PC-9 (cell line): Measurements from ENCODE around the gene ANKRD13A. TPM values are rescaled to one million over a fixed set of nuclear protein-coding genes. Genes with fewer than 3 reads are reported as not detected.
A peak's percentile ranks its signal among the peaks of the same experiment; 100 is the strongest.

Source experiments
- BruUV-seq: library from RNA; stranded (reverse); fragments of 400-500 nt; replicated peaks from 2 replicates; lab custom pipeline; 2021; lab: Mats Ljungman, UMichigan
- CTCF ChIA-PET: fragments of 300-600 bp; sonication (Branson Sonifier 250); formaldehyde crosslinking; loops from one replicate; lab custom pipeline; 2022; ENCODE audit warnings: antibody characterized with exemption; lab: Charles Lee
- POLR2A ChIA-PET: fragments of 300-600 bp; sonication (Branson Sonifier 250); formaldehyde crosslinking; loops from one replicate; lab custom pipeline; 2022; ENCODE audit warnings: antibody characterized with exemption; ENCODE audit not compliant: unreplicated experiment; lab: Charles Lee
- DNase-seq, 2 experiments: peaks; one replicate each; pipeline versions ENCODE4 v3.0.0 to v3.0.0-alpha.2; 2015 to 2022; ENCODE audit warnings: mixed read lengths in 1 of 2
- H2AFZ ChIP-seq: fragments of 200-600 bp; sonication (generic); 2 replicates; pipeline ENCODE4 v1.8.1; 2017; ENCODE audit warnings: antibody characterized with exemption
- H3F3A ChIP-seq: fragments of 200-600 bp; sonication (generic); 2 replicates; pipeline ENCODE4 v1.8.1; 2017; ENCODE audit warnings: antibody characterized with exemption, mild to moderate bottlenecking, low read depth; ENCODE audit not compliant: insufficient read depth
- H3K27ac ChIP-seq: fragments of 200-600 bp; sonication (generic); 2 replicates; pipeline ENCODE4 v1.6.1; 2016; ENCODE audit warnings: mixed run types
- H3K27me3 ChIP-seq: fragments of 200-600 bp; sonication (generic); 2 replicates; pipeline ENCODE4 v1.6.1; 2016; ENCODE audit warnings: low read depth, mixed run types; ENCODE audit not compliant: insufficient read depth
- H3K36me3 ChIP-seq: fragments of 200-600 bp; sonication (generic); 2 replicates; pipeline ENCODE4 v1.6.1; 2016; ENCODE audit warnings: low read depth, mixed run types
- H3K4me1 ChIP-seq: fragments of 200-600 bp; sonication (generic); replicated peaks from 2 replicates; pipeline ENCODE4 v1.6.1; 2016; ENCODE audit warnings: mixed run types; ENCODE audit not compliant: insufficient read depth
- H3K4me2 ChIP-seq: fragments of 200-600 bp; sonication (generic); 2 replicates; pipeline ENCODE4 v1.6.1; 2017; ENCODE audit warnings: mixed run types
- H3K4me3 ChIP-seq: fragments of 200-600 bp; sonication (generic); 2 replicates; pipeline ENCODE4 v1.6.1; 2016; ENCODE audit warnings: mixed run types
- H3K79me2 ChIP-seq: fragments of 200-600 bp; sonication (generic); 2 replicates; pipeline ENCODE4 v1.6.1; 2017; ENCODE audit warnings: low read depth, mixed run types
- H3K9me2 ChIP-seq: fragments of 200-600 bp; sonication (generic); 2 replicates; pipeline ENCODE4 v1.8.1; 2017; ENCODE audit warnings: mild to moderate bottlenecking; ENCODE audit not compliant: insufficient read depth
- H3K9me3 ChIP-seq: fragments of 200-600 bp; sonication (generic); 2 replicates; pipeline ENCODE4 v1.8.1; 2016; ENCODE audit warnings: low read depth; ENCODE audit not compliant: insufficient read depth
- H4K20me1 ChIP-seq: fragments of 200-600 bp; sonication (generic); 2 replicates; pipeline ENCODE4 v1.8.1; 2017; ENCODE audit not compliant: insufficient read depth
- EZH2 ChIP-seq: fragments of 200-600 bp; sonication (generic); IDR thresholded peaks from 2 replicates; pipeline ENCODE4 v1.8.0; 2017; ENCODE audit warnings: antibody characterized with exemption, low read depth
- intact Hi-C: fragments of 100-400 bp; cut with micrococcal nuclease; formaldehyde crosslinking; loops from one replicate; pipeline ENCODE4 v1.10.0; 2022; ENCODE audit not compliant: unreplicated experiment
- total RNA-seq: library from RNA; stranded (reverse); gene quantifications from 2 replicates; pipeline ENCODE4 v1.2.3, GENCODE V29; 2021
- TF ChIP-seq, protein P1 (sequence below): fragments of 200-600 bp; sonication (generic); conservative IDR thresholded peaks from 2 replicates; pipeline ENCODE4 v1.6.1; 2017; ENCODE audit warnings: mixed run types, antibody characterized with exemption, mild to moderate bottlenecking, moderate library complexity

Gene ANKRD13A
- total RNA-seq, 1 experiment from 2014 or later, result 66.9 TPM

DNA sequence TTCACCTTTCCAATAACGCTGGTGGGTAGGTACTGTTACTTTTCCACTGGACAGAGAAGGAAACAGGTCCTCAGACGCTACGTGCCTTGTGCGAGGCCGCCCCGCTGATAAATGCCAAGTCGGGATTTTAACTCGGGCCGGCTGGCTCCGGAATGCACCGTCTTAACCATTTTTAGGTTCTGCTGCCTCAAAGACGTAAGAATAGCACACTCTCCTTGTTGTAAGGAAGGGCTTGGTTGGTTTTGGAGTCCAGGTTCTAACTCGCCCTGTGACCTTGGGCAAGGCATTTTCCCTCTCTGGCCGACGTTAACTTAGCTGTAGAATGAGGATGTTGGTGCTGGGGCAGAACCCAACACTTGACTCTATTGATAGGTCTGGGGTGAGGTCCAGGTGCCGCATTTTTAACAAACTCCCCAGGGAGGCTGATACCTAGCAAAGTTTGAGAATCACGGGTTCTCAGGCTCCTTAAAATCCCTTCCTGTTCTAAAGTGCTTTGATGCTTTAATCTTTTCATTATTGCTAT, 814 bp downstream of the ANKRD13A start:
- TF ChIP-seq, protein P1, sequence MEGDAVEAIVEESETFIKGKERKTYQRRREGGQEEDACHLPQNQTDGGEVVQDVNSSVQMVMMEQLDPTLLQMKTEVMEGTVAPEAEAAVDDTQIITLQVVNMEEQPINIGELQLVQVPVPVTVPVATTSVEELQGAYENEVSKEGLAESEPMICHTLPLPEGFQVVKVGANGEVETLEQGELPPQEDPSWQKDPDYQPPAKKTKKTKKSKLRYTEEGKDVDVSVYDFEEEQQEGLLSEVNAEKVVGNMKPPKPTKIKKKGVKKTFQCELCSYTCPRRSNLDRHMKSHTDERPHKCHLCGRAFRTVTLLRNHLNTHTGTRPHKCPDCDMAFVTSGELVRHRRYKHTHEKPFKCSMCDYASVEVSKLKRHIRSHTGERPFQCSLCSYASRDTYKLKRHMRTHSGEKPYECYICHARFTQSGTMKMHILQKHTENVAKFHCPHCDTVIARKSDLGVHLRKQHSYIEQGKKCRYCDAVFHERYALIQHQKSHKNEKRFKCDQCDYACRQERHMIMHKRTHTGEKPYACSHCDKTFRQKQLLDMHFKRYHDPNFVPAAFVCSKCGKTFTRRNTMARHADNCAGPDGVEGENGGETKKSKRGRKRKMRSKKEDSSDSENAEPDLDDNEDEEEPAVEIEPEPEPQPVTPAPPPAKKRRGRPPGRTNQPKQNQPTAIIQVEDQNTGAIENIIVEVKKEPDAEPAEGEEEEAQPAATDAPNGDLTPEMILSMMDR, result no peak
- TF ChIP-seq EZH2, result no peak
- Histone ChIP-seq H3K4me1 (peaks cover 45% of the 10 kb centered on the region), H3K27ac (no peak overlapping the region), H3K36me3 (no peaks in the 10 kb centered on the region), H3K4me3 (peak overlapping the region; percentile 68), H4K20me1 (no peaks in the 10 kb centered on the region), H2AFZ (peak overlapping the region; percentile 92), H3K9me2 (no peaks in the 10 kb centered on the region), H3K79me2 (peaks cover 31% of the 10 kb centered on the region), H3K27me3 (no peaks in the 10 kb centered on the region), H3K4me2 (peak overlapping the region; percentile 99), H3K9me3 (no peaks in the 10 kb centered on the region), H3F3A (peaks cover 33% of the 10 kb centered on the region; the same call in 1 of the 2 replicates)
- POLR2A ChIA-PET, result no interaction called here
- intact Hi-C loops, result loop anchor here (1.0 to 5.0 kb wide), 2 partner anchors 39 to 48 kb away; no protein-coding TSS in a partner anchor
- CTCF ChIA-PET, result no interaction called here
- TSS peak; percentile 43 for BruUV-seq
- peak in 1 of 2 experiments; percentile 3 for DNase-seq

DNA sequence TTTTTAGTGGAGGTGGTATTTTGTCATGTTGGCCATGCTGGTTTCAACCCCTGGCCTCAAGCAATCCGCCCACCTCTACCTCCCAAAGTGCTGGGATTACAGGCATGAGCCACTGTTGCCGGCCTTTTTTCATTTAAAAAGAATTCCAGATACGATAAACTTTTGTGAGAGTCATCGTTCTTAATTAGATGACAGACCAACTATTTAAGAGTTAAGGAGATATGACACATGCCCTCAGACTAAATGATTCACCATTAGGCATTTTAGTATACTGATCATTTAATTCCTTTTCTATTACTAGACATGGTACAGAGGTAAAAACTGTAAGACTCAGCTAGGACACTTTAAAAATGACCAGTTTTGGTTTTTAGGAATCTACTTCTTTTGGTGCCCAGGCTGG, 2.4 kb downstream of the ANKRD13A start:
- Histone ChIP-seq H3K9me2 (no peaks in the 10 kb centered on the region), H3K4me2 (peak overlapping the region; percentile 99; the same call in 1 of the 2 replicates), H3K4me1 (peaks cover 41% of the 10 kb centered on the region), H3K27ac (peak overlapping the region; percentile 79), H3K79me2 (peaks cover 36% of the 10 kb centered on the region), H3K36me3 (no peaks in the 10 kb centered on the region), H4K20me1 (no peaks in the 10 kb centered on the region), H3K27me3 (no peaks in the 10 kb centered on the region), H3F3A (peaks cover 33% of the 10 kb centered on the region; the same call in 1 of the 2 replicates), H3K9me3 (no peaks in the 10 kb centered on the region), H3K4me3 (no peak overlapping the region), H2AFZ (no peak overlapping the region)
- no peak for TF ChIP-seq EZH2
- TF ChIP-seq, protein P1, result no peak
- CTCF ChIA-PET, result no interaction called here
- peak in 1 of 2 experiments; percentile 74 for DNase-seq
- intact Hi-C loops, result loop anchor here (5.0 kb wide), 1 partner anchor 49 kb away; no protein-coding TSS in a partner anchor
- POLR2A ChIA-PET, result no interaction called here
- BruUV-seq, result no TSS peak

DNA sequence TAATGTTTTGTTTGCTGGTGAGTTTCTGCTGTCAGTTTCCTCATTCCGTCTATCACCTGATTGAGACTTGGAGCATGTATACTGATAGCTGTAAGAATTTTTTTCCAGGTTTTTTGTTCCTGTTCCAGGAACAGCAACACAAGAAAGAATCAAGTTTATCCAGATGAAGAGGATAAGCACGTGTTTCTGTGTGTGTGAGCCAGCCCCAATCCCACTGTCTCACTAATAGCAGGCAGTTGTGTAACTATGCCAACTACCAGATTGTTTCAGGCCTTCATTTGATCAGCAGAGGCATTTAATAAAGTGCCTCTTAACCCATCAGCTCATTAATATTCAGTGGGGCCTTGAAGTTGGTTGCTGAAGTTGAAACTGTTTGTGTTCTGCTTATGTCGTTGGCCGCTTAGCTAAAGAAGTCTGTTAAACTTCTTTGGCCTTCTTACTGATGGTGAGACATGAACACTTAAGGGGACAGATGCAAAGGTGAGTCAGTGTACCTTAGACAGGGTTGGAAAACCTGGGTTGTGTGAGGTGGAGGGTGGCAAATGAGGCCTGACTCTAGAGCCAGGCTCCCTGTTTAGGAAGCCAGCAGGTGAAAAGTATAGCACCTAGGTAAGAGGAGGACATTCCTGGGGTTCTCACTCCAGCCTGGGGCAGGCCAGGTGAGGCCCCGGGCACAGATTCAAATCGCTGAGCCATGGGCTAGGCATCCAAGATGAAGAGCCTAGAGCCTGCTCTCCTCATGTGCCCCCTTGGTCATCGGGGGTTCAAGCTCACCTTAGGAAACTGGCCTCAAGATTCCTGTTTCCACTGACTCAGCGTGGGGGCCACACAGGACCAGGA, 3.7 kb downstream of the ANKRD13A start:
- no peaks in the 10 kb centered on the region for H3K36me3 ChIP-seq
- CTCF ChIA-PET, result no interaction called here
- peak overlapping the region; percentile 99 for H3K4me2 ChIP-seq
- intact Hi-C loops, result loop anchor here (5.0 kb wide), 1 partner anchor 51 kb away; no protein-coding TSS in a partner anchor
- no peak overlapping the region for H2AFZ ChIP-seq
- no peaks in the 10 kb centered on the region for H4K20me1 ChIP-seq
- POLR2A ChIA-PET, result interaction anchor here (0.6 to 0.7 kb wide), 4 partner anchors 19 to 742 kb away, joined by 3 to 4 read pairs (median 3); no protein-coding TSS in a partner anchor
- no peaks in the 10 kb centered on the region for H3K9me2 ChIP-seq
- H3K9me3 ChIP-seq, result no peaks in the 10 kb centered on the region
- DNase-seq, result peak; percentile 72 to 91
- peaks cover 33% of the 10 kb centered on the region; the same call in 1 of the 2 replicates for H3F3A ChIP-seq
- peaks cover 41% of the 10 kb centered on the region for H3K4me1 ChIP-seq
- H3K4me3 ChIP-seq, result no peak overlapping the region
- TF ChIP-seq, protein P1, result no peak
- TF ChIP-seq EZH2, result no peak
- H3K27me3 ChIP-seq, result no peaks in the 10 kb centered on the region
- H3K27ac ChIP-seq, result peak overlapping the region; percentile 79
- BruUV-seq, result no TSS peak
- peaks cover 49% of the 10 kb centered on the region for H3K79me2 ChIP-seq
